SK-N-SH treated with all-trans-retinoic acid at 6 μM for 48 hours (cell line): ENCODE data around the gene OR13J1.

Experiments used
- BACH2 ChIP-seq: fragments of 250-450 bp; sonication (Bioruptor Pico); IDR thresholded peaks from 2 replicates; pipeline ENCODE4 v1.9.0; 2021; ENCODE audit warnings: mild to moderate bottlenecking, borderline replicate concordance
- ESRRG ChIP-seq: fragments of 250-450 bp; sonication (Bioruptor Pico); IDR thresholded peaks from 2 replicates; pipeline ENCODE4 v1.6.1; 2021; ENCODE audit warnings: mild to moderate bottlenecking
- GLIS3 ChIP-seq: fragments of 250-450 bp; sonication (Bioruptor Pico); IDR thresholded peaks from 2 replicates; pipeline ENCODE4 v1.5.0; 2020; ENCODE audit warnings: mild to moderate bottlenecking, moderate library complexity
- ISL1 ChIP-seq: fragments of 250-450 bp; sonication (Bioruptor Pico); IDR thresholded peaks from 2 replicates; pipeline ENCODE4 v2.1.2; 2022; ENCODE audit warnings: mild to moderate bottlenecking, moderate library complexity
- PATZ1 ChIP-seq: fragments of 250-450 bp; sonication (Bioruptor Pico); IDR thresholded peaks from 2 replicates; pipeline ENCODE4 v1.8.0; 2020; ENCODE audit warnings: mild to moderate bottlenecking, moderate library complexity, borderline replicate concordance
- TOX ChIP-seq: fragments of 250-450 bp; sonication (Bioruptor Pico); IDR thresholded peaks from 2 replicates; pipeline ENCODE4 v1.8.0; 2021; ENCODE audit warnings: mild to moderate bottlenecking, moderate library complexity, borderline replicate concordance
- ZC3H10 ChIP-seq: fragments of 250-450 bp; sonication (Bioruptor Pico); IDR thresholded peaks from 2 replicates; pipeline ENCODE4 v1.5.1; 2021; ENCODE audit warnings: mild to moderate bottlenecking, moderate library complexity
- ZFP3 ChIP-seq: fragments of 250-450 bp; sonication (Bioruptor Pico); IDR thresholded peaks from 2 replicates; pipeline ENCODE4 v1.5.0; 2020; ENCODE audit warnings: mild to moderate bottlenecking, moderate library complexity
- ZFP30 ChIP-seq: fragments of 450-650 bp; formaldehyde crosslinking; IDR thresholded peaks from 2 replicates; pipeline ENCODE4 v1.5.0; 2022; ENCODE audit warnings: mild to moderate bottlenecking, moderate library complexity
- ZNF70 ChIP-seq: fragments of 450-650 bp; formaldehyde crosslinking; IDR thresholded peaks from 2 replicates; pipeline ENCODE4 v1.5.0; 2020; ENCODE audit warnings: mild to moderate bottlenecking, moderate library complexity
- ZNF8 ChIP-seq: fragments of 450-650 bp; formaldehyde crosslinking; IDR thresholded peaks from 2 replicates; pipeline ENCODE4 v1.5.0; 2020; ENCODE audit warnings: mild to moderate bottlenecking, moderate library complexity
- TF ChIP-seq, protein P1 (sequence below): fragments of 250-450 bp; sonication (Bioruptor Pico); IDR thresholded peaks from 2 replicates; pipeline ENCODE4 v1.5.1; 2021; ENCODE audit warnings: mild to moderate bottlenecking, moderate library complexity

GRCh38 chr9:35852876-35853865, 17.0 kb downstream of the OR13J1 start:
- TF ChIP-seq, protein P1, sequence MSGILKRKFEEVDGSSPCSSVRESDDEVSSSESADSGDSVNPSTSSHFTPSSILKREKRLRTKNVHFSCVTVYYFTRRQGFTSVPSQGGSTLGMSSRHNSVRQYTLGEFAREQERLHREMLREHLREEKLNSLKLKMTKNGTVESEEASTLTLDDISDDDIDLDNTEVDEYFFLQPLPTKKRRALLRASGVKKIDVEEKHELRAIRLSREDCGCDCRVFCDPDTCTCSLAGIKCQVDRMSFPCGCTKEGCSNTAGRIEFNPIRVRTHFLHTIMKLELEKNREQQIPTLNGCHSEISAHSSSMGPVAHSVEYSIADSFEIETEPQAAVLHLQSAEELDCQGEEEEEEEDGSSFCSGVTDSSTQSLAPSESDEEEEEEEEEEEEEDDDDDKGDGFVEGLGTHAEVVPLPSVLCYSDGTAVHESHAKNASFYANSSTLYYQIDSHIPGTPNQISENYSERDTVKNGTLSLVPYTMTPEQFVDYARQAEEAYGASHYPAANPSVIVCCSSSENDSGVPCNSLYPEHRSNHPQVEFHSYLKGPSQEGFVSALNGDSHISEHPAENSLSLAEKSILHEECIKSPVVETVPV (CRISPR knock-in tag) = no peak
- TF ChIP-seq ZFP30 (CRISPR knock-in tag) = no peak
- no peak for TF ChIP-seq ESRRG
- no peak for TF ChIP-seq ZNF70 (CRISPR knock-in tag)
- TF ChIP-seq TOX (CRISPR knock-in tag) = no peak
- TF ChIP-seq ZNF8 = no peak
- no peak for TF ChIP-seq ISL1 (CRISPR knock-in tag)
- TF ChIP-seq ZFP3 = no peak
- TF ChIP-seq GLIS3 (CRISPR knock-in tag) = no peak
- TF ChIP-seq PATZ1 = no peak
- TF ChIP-seq ZC3H10 (CRISPR knock-in tag) = no peak
- no peak for TF ChIP-seq BACH2 (CRISPR knock-in tag)
